Stimulated activated CD8-positive, alpha-beta memory T cell treated with anti-CD3 and anti-CD28 coated beads, Interleukin-12 subunit alpha, Interleukin-12 subunit beta, amount 100 ng/mL, for 1 hour (primary cell): ENCODE data around the gene AJAP1.

Experiments
- DNase-seq: peaks from one replicate; pipeline ENCODE4 v3.0.0-alpha.2; 2020; ENCODE audit warnings: low read depth

AJAP1 gene

DNA sequence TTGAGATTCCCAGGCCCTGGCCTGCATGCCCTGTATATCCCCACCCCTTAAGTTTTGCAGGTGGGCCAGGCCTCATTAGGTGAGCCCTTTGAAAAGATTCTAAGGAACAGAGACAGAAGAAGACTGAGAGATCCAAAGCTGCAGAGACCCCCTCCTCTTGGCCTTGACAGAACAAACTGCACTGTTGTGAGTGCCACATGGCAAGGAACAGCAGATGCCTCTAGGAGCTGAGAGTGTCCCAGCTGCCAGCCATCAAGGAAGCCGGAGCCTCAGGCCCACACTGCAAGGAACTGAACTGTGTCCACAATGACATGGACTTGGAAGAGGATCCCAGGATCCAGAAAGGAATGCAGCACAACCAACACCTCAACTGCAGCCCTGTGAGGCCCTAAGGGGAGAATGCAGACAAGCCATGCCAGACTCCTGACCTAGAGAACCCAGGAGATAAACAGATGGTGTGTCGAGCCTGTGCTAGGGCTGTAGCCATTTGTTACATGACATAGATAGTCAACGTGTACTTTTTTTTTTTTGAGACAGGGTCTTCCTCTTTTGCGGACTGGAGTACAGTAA, 182.7 kb downstream of the AJAP1 start:
- no peak for DNase-seq

DNA sequence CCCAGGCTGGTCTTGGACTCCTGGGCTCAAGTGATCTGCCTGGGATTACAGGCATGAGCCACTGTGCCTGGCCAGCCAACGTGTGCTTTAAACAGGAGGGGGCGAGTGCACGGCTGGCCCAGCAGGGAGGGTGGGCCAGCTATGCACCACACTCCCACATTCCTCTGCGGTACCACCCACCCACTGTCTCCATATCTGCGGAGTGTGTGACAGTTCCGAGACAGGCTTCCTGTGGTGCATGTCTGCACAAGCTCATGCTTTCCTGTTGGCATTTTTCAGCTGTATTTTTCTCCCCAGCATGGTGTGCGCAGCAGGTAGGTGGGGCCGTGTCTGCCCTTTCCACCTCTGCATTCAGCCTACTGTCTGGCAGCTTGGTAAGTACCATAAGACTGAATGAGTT, 183.3 kb downstream of the AJAP1 start:
- no peak for DNase-seq

DNA sequence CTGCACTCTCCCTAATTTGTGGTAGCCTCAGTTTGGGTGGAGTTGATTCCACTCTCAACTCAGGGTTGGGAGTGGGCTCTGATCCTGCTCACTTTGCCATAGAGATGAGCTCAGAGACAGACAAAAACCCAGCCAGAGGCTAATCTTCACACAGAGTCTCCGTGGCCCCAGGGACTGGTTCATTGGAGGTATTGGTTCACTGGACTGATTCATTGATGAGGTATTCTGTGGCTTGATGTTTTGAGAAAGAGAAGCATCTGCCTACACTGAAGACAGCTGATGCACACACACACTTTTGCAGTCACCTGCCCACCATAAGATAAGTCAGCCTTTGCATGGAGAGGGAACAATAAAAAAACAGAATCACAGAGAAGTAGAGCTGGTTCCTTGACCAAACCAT, 183.8 kb downstream of the AJAP1 start:
- DNase-seq = no peak
